BJ (cell line): ENCODE data around the gene CCDC83. TPM values are rescaled to one million over a fixed set of nuclear protein-coding genes. Genes with fewer than 3 reads are reported as not detected.

Experiments
- CTCF ChIA-PET: fragments of 350-600 bp; formaldehyde crosslinking; extraction: SDS; loops from one replicate; lab custom pipeline; 2021; ENCODE audit warnings: antibody characterized with exemption, inconsistent platforms; lab: Yijun Ruan, JAX
- POLR2A ChIA-PET: fragments of 300-600 bp; sonication (Branson Sonifier 250); formaldehyde crosslinking; extraction: SDS; loops from one replicate; lab custom pipeline; 2021; ENCODE audit warnings: antibody characterized with exemption; lab: Charles Lee
- DNase-seq: peaks from one replicate; pipeline ENCODE4 v3.0.0-alpha.2; 2011; ENCODE audit warnings: low read depth
- H3K27me3 ChIP-seq: 2 replicates; pipeline ENCODE4 v1.6.0; 2011; ENCODE audit warnings: low read length; ENCODE audit not compliant: control insufficient read depth, insufficient read depth
- H3K36me3 ChIP-seq: 2 replicates; pipeline ENCODE4 v1.5.1; 2011; ENCODE audit warnings: low read length; ENCODE audit not compliant: control insufficient read depth, insufficient read depth
- H3K4me3 ChIP-seq: 2 replicates; pipeline ENCODE4 v1.5.1; 2011; ENCODE audit warnings: low read depth, mild to moderate bottlenecking, control low read depth, low read length
- CTCF ChIP-seq: IDR thresholded peaks from 2 replicates; pipeline ENCODE4 v1.5.1; 2011; ENCODE audit warnings: low read depth, mild to moderate bottlenecking, control low read depth, inconsistent platforms, low read length, moderate library complexity; ENCODE audit not compliant: insufficient read depth
- polyA plus RNA-seq: library from polyadenylated mRNA; depleted of rRNA; stranded (reverse); fragments of >200 nt; gene quantifications from 2 replicates; pipeline ENCODE4 v1.2.3, GENCODE V29; 2011

The CCDC83 gene
- polyA plus RNA-seq, 1 experiment, result not detected

- DNase-seq, result no peak
- H3K36me3 ChIP-seq, result no peaks in the 10 kb centered on the region
- H3K27me3 ChIP-seq, result no peaks in the 10 kb centered on the region
- H3K4me3 ChIP-seq, result no peak overlapping the region
- POLR2A ChIA-PET, result no interaction called here
- CTCF ChIA-PET, result interaction anchor here (1.9 kb wide), 1 partner anchor 30 kb away, joined by 4 read pairs; no protein-coding TSS in a partner anchor
- TF ChIP-seq CTCF, result no peak
Measured at GRCh38 chr11:85884581-85885021, 29.4 kb downstream of the CCDC83 start.

GRCh38 chr11:85886089-85887056 lies 31.2 kb downstream of the CCDC83 start:
- peak; percentile 94 for DNase-seq
- Histone ChIP-seq H3K27me3 (no peaks in the 10 kb centered on the region), H3K36me3 (no peaks in the 10 kb centered on the region), H3K4me3 (no peak overlapping the region)
- CTCF ChIA-PET, result interaction anchor here (1.2 kb wide), 1 partner anchor 18 kb away, joined by 3 read pairs; no protein-coding TSS in a partner anchor
- no peak for TF ChIP-seq CTCF
- POLR2A ChIA-PET, result interaction anchor here (0.6 kb wide), 1 partner anchor 222 kb away, joined by 13 read pairs; no protein-coding TSS in a partner anchor

- Histone ChIP-seq H3K4me3 (no peak overlapping the region), H3K36me3 (no peaks in the 10 kb centered on the region), H3K27me3 (no peaks in the 10 kb centered on the region)
- POLR2A ChIA-PET, result no interaction called here
- no peak for DNase-seq
- CTCF ChIA-PET, result no interaction called here
- no peak for TF ChIP-seq CTCF
Measured at GRCh38 chr11:85889108-85889507, 33.9 kb downstream of the CCDC83 start.

GRCh38 chr11:85889676-85890579 lies 34.7 kb downstream of the CCDC83 start:
- no peak for DNase-seq
- Histone ChIP-seq H3K4me3 (no peak overlapping the region), H3K27me3 (no peaks in the 10 kb centered on the region), H3K36me3 (no peaks in the 10 kb centered on the region)
- POLR2A ChIA-PET, result no interaction called here
- no peak for TF ChIP-seq CTCF
- CTCF ChIA-PET, result interaction anchor here (0.8 kb wide), 1 partner anchor 400 kb away, joined by 3 read pairs; no protein-coding TSS in a partner anchor
